CD4-positive, alpha-beta T cell treated with Interleukin-4 for 1 hour (primary cell): ENCODE results near the gene SMIM43.
"Not testable (repeated sequence)": the region's sequence is repeated elsewhere in the genome, so short reads cannot be mapped to it uniquely, and the experiment has no call there.

Source experiments
- DNase-seq, 2 donors: peaks; one replicate each; pipeline ENCODE4 v3.0.0-alpha.2; 2020 to 2022

SMIM43 gene

GRCh38 chr4:121733942-121734341 lies 31.0 kb downstream of the SMIM43 start:
- DNase-seq = no peak

- not testable (repeated sequence) for DNase-seq
These were observed 35.2 kb downstream of the SMIM43 start for GRCh38 chr4:121729753-121730152.

- DNase-seq = no peak
These were observed 36.2 kb downstream of the SMIM43 start for GRCh38 chr4:121728798-121729226.

GRCh38 chr4:121728066-121728465 lies 36.9 kb downstream of the SMIM43 start:
- no peak for DNase-seq

- peak in 1 of 2 donors; percentile 71 for DNase-seq
These were observed 38.2 kb downstream of the SMIM43 start for GRCh38 chr4:121726642-121727268.

GRCh38 chr4:121724671-121725070 lies 40.3 kb downstream of the SMIM43 start:
- no peak for DNase-seq

- no peak for DNase-seq
These were observed 43.3 kb downstream of the SMIM43 start for GRCh38 chr4:121721700-121722099.

GRCh38 chr4:121720109-121720508 lies 44.9 kb downstream of the SMIM43 start:
- DNase-seq = no peak

GRCh38 chr4:121717680-121718237 lies 47.2 kb downstream of the SMIM43 start:
- DNase-seq = no peak

GRCh38 chr4:121714548-121714947 lies 50.4 kb downstream of the SMIM43 start:
- DNase-seq = no peak

GRCh38 chr4:121712783-121713182 lies 52.2 kb downstream of the SMIM43 start:
- DNase-seq = no peak

GRCh38 chr4:121712001-121712651 lies 52.8 kb downstream of the SMIM43 start:
- DNase-seq = no peak

- peak in 1 of 2 donors; percentile 35 for DNase-seq
These were observed 53.5 kb downstream of the SMIM43 start for GRCh38 chr4:121711263-121712000.

- no peak for DNase-seq
These were observed 55.1 kb downstream of the SMIM43 start for GRCh38 chr4:121709766-121710405.
